HepG2 (cell line): ENCODE results near the gene DTNB. TPM values are rescaled to one million over a fixed set of nuclear protein-coding genes. Genes with fewer than 3 reads are reported as not detected.

Experiments
- ATAC-seq: fragments of 200-7000 bp; cut with Tn5 transposase; 3 replicates; pipeline ENCODE4 v1.9.1; 2020; ENCODE audit warnings: mild to moderate bottlenecking, moderate library complexity
- BruUV-seq: library from RNA; stranded (reverse); fragments of 400-500 nt; replicated peaks from 2 replicates; lab custom pipeline; 2021; lab: Mats Ljungman, UMichigan
- CTCF ChIA-PET: fragments of 300-600 bp; formaldehyde crosslinking; extraction: SDS; loops from one replicate; lab custom pipeline; 2021; ENCODE audit warnings: low total read pairs, inconsistent platforms, low intra/inter-chr PET ratio; lab: Yijun Ruan, JAX
- POLR2A ChIA-PET: fragments of 350-600 bp; sonication (Branson Sonifier 250); formaldehyde crosslinking; loops from one replicate; lab custom pipeline; 2020; ENCODE audit warnings: antibody characterized with exemption, inconsistent platforms; lab: Yijun Ruan, JAX
- DNase-seq: peaks from one replicate; pipeline ENCODE4 v3.0.0-alpha.2; 2015; ENCODE audit warnings: low spot score
- FAIRE-seq: peaks from 3 replicates; lab custom pipeline; 2011; peaks lifted over from hg19 to GRCh38; lab: Jason Lieb, UNC
- H2AFZ ChIP-seq: one replicate; pipeline ENCODE4 v1.6.1; 2011; ENCODE audit warnings: low read length, inconsistent platforms
- H3K27ac ChIP-seq: fragments of 300-600 bp; 3 replicates; pipeline ENCODE4 v1.8.0; 2011; ENCODE audit warnings: mixed run types, mild to moderate bottlenecking, mixed read lengths, low read length, inconsistent platforms; ENCODE audit not compliant: insufficient read depth; ENCODE audit errors: extremely low read length
- H3K27me3 ChIP-seq, 2 experiments: fragments of 200-600 bp in 1 of 2; 2 replicates in 1 of 2; 3 replicates in 1 of 2; pipeline versions ENCODE4 v1.6.0 to v1.8.0; 2011; ENCODE audit warnings: low read length in 2 of 2, mild to moderate bottlenecking in 2 of 2, moderate library complexity in 2 of 2, inconsistent platforms in 1 of 2; ENCODE audit not compliant: insufficient read depth in 2 of 2, control insufficient read depth in 1 of 2
- H3K36me3 ChIP-seq, 2 experiments: fragments of 200-600 bp in 1 of 2; replicated peaks in 1 of 2; 2 replicates in 1 of 2; 3 replicates in 1 of 2; pipeline versions ENCODE4 v1.5.1 to v1.8.0; 2011; ENCODE audit warnings: low read length in 2 of 2, inconsistent platforms in 1 of 2; ENCODE audit not compliant: insufficient read depth in 2 of 2, control insufficient read depth in 1 of 2
- H3K4me1 ChIP-seq: 2 replicates; pipeline ENCODE4 v1.5.1; 2012; ENCODE audit warnings: low read length, inconsistent platforms; ENCODE audit not compliant: insufficient read depth
- H3K4me2 ChIP-seq: 2 replicates; pipeline ENCODE4 v1.6.0; 2011; ENCODE audit warnings: low read depth, low read length, inconsistent platforms
- H3K4me3 ChIP-seq, 3 experiments: fragments of 200-600 bp in 1 of 3; sonication (generic), shearing (Covaris generic) in 1 of 3; replicated peaks in 1 of 3; 2 replicates each; pipeline ENCODE4 v1.5.1; 2011 to 2016; ENCODE audit warnings: low read length in 3 of 3, inconsistent platforms in 2 of 3, low read depth in 2 of 3, mild to moderate bottlenecking in 2 of 3, control low read depth in 1 of 3, mixed read lengths in 1 of 3; ENCODE audit not compliant: insufficient read depth in 1 of 3
- H3K79me2 ChIP-seq: one replicate; pipeline ENCODE4 v1.6.1; 2011; ENCODE audit warnings: low read length, inconsistent platforms; ENCODE audit not compliant: insufficient read depth
- H3K9ac ChIP-seq: 2 replicates; pipeline ENCODE4 v1.6.0; 2011; ENCODE audit warnings: mild to moderate bottlenecking, low read depth, low read length, inconsistent platforms; ENCODE audit not compliant: insufficient read depth
- H3K9me3 ChIP-seq: 2 replicates; pipeline ENCODE4 v1.5.1; 2012; ENCODE audit warnings: mild to moderate bottlenecking, low read length
- H4K20me1 ChIP-seq: 2 replicates; pipeline ENCODE4 v1.6.0; 2011; ENCODE audit warnings: inconsistent platforms, mild to moderate bottlenecking, low read length, moderate library complexity; ENCODE audit not compliant: insufficient read depth
- ELF3 ChIP-seq: IDR thresholded peaks from 2 replicates; pipeline ENCODE4 v1.6.1; 2016; ENCODE audit warnings: missing genetic modification reagents, missing compliant biosample characterization
- NR2F2 ChIP-seq: IDR thresholded peaks from 2 replicates; pipeline ENCODE4 v1.6.1; 2012; ENCODE audit warnings: low read depth, inconsistent platforms, borderline replicate concordance
- SOX13 ChIP-seq, 3 experiments: fragments of 450-650 bp in 1 of 3; sonication (generic) in 1 of 3; formaldehyde crosslinking in 1 of 3; IDR thresholded peaks in 2 of 3; conservative IDR thresholded peaks in 1 of 3; 2 replicates each; pipeline versions ENCODE4 v1.5.0 to v1.6.1; 2016 to 2020; ENCODE audit warnings: antibody characterized with exemption in 1 of 3, mild to moderate bottlenecking in 1 of 3, missing compliant biosample characterization in 1 of 3, missing genetic modification reagents in 1 of 3, moderate library complexity in 1 of 3
- SOX6 ChIP-seq, 2 experiments: fragments of 450-650 bp in 1 of 2; sonication (generic) in 1 of 2; formaldehyde crosslinking in 1 of 2; IDR thresholded peaks; 2 replicates each; pipeline versions ENCODE4 v1.4.0 to v1.6.1; 2017 to 2020; ENCODE audit warnings: antibody characterized with exemption in 1 of 2, mild to moderate bottlenecking in 1 of 2, missing genetic modification reagents in 1 of 2
- WGBS: methylation state at CpG from one replicate; pipeline ENCODE4 v1.1.6; 2017; ENCODE audit warnings: low lambda C conversion rate; 5-methylcytosine and 5-hydroxymethylcytosine counted together
- in situ Hi-C: cut with HindIII; loops from 2 replicates; pipeline ENCODE4 v1.10.0; 2017; ENCODE audit warnings: low pct_unique_long_range_greater_than_20kb; ENCODE audit not compliant: extremely low pct_ligation_motif_present
- intact Hi-C: fragments of 100-400 bp; cut with micrococcal nuclease; formaldehyde crosslinking; loops from one replicate; pipeline ENCODE4 v1.10.0; 2022; ENCODE audit not compliant: unreplicated experiment
- polyA plus RNA-seq, 8 experiments: library from polyadenylated mRNA; depleted of rRNA in 3 of 8; stranded (reverse) in 7 of 8; unstranded in 1 of 8; fragments of >200 nt; fragmentation: Illumina TruSeq in 4 of 8; extraction: Trizol in 4 of 8; gene quantifications; 2 replicates each; pipeline versions ENCODE4 v1.2.1 to v1.2.3, GENCODE V29; 2011 to 2016; ENCODE audit warnings: low read depth in 4 of 8, missing spikeins in 1 of 8, mixed read lengths in 1 of 8; ENCODE audit not compliant: insufficient read depth in 1 of 8
- total RNA-seq, 5 experiments: library from RNA; depleted of rRNA; stranded (reverse); fragments of >200 nt; fragmentation: Illumina TruSeq; extraction: Trizol; gene quantifications; 2 replicates each; pipeline ENCODE4 v1.2.3, GENCODE V29; 2016; ENCODE audit warnings: low read depth in 1 of 5

The DTNB gene
- total and polyA plus RNA-seq, 2 of the 13 experiments (the other 11 are each of a cell fraction or from before 2014, with no cell fraction given): 14.4 to 23.9 TPM

DNA sequence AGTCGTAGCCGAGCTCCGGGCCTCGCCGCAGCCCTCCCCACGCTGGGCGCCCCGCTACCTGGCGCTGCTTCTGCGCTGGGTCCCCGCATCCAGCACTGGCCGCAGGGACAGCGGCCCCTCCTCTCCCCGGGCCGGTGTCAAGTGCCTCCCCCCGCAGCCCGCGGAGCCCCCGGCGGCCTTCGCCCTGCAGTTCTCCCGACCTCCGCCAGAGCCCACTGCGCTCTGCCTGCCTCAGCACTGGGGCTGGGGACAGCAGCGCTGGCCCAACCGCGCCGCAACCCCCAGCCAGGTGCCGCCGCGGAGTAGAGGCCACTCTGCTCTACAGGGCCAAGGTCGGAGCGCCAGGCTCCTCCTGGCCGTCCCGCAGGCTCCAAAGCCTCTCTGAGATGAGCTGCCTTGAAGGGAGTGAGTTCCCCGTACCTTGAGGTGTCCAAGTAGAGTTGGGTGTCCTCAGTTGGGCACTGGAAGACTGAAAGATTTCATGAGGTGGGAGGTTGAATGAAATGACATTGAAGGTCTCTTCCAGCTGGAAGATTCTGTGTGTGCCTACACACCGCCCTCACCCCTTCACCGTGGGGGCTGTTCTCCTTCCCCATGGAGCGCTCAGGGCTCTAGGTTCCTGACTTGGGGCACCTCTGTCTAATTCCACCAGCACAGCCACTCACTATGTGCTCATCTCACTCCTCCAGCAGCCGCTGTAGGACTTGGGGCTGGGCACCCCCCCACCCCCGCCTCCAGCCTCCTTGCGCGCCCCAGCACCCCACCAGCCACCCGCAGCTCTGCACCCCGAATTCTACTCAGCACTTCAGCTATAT, 330.8 kb downstream of the DTNB start (continued):
- TF ChIP-seq ELF3 (CRISPR knock-in tag): peak; percentile 77
- no peak for TF ChIP-seq SOX6 (IDR thresholded peaks at IDR 0.05)
- peak; percentile 75 for TF ChIP-seq SOX6 (CRISPR knock-in tag; IDR thresholded peaks at IDR 0.05)

- TF ChIP-seq NR2F2: 0 out of 2 replicates have a peak, but pooled peaks have one; percentile 2
- TF ChIP-seq SOX13 (IDR thresholded peaks at IDR 0.05): no peak
- no peak for TF ChIP-seq SOX13 (CRISPR knock-in tag; conservative IDR thresholded peaks at IDR 0.05 in 1 of 2, IDR thresholded peaks at IDR 0.05 in 1 of 2)
- TF ChIP-seq, all 625 proteins: peak for 1
- Histone ChIP-seq H3K79me2 (no peaks in the 10 kb centered on the region), H3K4me2 (peak within 1 kb of the TSS; percentile 84), H3K9me3 (no peaks in the 10 kb centered on the region), H3K9ac (peak within 1 kb of the TSS; percentile 44; the same call in 1 of the 2 replicates), H3K4me3 (peak within 1 kb of the TSS; percentile 64 to 81 (median 71); a peak in 5 of 6 replicates), H2AFZ (no peak within 1 kb of the TSS), H4K20me1 (no peaks in the 10 kb centered on the region; the same call in 1 of the 2 replicates), H3K27me3 (peaks cover 0 to 20% of the 10 kb centered on the region in 2 experiments; a peak in 2 of 5 replicates), H3K27ac (no peak within 1 kb of the TSS), H3K4me1 (peaks cover 26% of the 10 kb centered on the region), H3K36me3 (no peaks in the 10 kb centered on the region)
- FAIRE-seq (no peak), ATAC-seq (no peak), DNase-seq (no peak)
- 2% methylated on average over 37 of the region's 100 CpGs for WGBS
- in situ Hi-C loops: no loop called here
- POLR2A ChIA-PET: interaction anchor here (1.3 kb wide), 1 partner anchor 20 kb away, joined by 7 read pairs; no protein-coding TSS in a partner anchor
- intact Hi-C loops: loop anchor here (1.0 kb wide), 2 partner anchors 34 to 180 kb away; no protein-coding TSS in a partner anchor
- CTCF ChIA-PET: interaction anchor here (1.2 to 2.1 kb wide), 5 partner anchors 20 to 225 kb away, joined by 4 to 15 read pairs (median 4); no protein-coding TSS in a partner anchor
- no TSS peak for BruUV-seq
Observed at GRCh38 chr2:25341753-25342371, 331.5 kb downstream of the DTNB start, which contains the start of gene DNMT3A. DNMT3A (minus strand) TSS chr2:25341925; CDS start chr2:25313984, 27,941 bp downstream.
